CD4-positive, alpha-beta T cell treated with Interferon alpha-2 for 1 hour (primary cell): ENCODE measurements around the gene NKX2-3.

Experiments
- DNase-seq, 2 donors: peaks; one replicate each; pipeline ENCODE4 v3.0.0-alpha.2; 2020 to 2022

NKX2-3 gene

DNA sequence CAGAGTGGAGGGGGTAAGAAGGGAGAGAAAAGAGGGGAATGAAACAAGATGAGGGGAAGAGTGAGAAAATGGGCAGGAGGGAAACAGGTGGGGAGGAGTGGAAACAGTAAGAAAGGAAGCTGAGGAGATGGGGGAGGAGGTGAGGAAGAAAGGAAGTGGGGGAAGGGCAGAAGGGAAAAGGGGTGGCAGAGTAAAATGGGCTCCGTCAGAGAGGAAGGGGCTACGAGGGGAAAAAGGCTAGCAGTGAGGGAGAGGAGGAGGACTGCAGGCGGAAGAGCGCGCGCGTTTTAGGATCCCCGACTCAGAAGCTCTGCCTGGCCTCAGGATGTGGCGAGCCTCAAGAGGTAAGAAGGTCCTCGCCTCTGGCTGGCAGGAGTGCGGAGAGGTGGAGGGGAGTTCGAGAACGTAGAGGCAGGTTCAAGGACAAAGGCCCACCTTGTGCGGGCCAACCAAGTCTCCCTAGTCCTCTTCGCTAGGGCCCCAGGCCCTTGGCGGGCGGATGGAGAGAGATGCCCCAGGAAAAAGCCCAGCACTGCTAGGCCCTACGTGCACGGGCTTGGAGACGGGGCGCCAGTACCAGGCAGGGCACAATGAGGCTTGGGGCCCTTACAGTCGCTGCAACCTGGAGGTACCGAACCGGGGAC lies 5.8 kb upstream of the NKX2-3 start:
- DNase-seq = no peak

DNA sequence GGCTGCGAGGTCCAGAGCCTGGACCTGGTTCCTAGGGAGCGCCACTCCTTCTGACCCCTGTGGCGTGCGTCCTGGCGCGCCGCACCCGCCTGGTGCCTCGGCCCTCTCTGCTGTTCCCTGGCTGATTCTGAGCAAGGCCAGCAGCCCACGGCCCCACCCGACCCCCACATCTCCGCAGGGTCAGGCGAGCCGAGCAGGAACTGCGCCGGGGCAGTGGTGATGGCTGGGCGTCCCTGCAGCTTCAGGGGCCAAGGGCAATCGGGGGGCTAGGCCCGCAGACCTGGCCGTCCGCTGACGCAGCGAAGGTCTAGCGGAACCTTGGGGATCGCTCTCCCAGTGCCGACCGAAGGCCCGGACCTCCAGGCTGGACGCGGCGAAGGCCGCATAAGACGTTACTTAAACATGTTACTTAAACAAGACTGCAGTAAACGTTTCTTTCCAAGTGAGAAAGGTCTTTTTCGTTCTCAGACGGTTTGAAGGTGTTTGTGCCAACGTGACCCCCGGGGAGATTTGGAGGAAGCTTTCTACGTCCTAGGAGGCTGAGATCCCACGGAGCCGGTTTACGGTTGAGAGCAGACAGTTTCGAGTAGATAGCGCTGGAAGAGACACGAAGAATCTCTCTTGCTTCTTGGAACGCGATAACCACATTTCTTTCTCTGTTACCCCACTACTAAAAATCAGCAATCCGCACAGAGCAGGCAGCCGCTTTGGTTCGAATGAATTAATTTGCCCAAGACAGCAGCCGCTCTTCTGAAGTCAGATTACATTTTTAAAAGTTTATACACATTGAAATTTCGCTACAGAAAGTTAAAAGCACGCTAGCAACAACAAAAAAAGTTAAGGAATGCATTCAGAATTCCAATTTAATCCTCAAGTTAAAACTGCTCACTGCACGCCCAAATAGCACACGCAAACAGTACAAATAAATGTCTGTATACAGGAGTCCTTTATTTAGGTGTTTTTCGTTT lies 4.9 kb upstream of the NKX2-3 start:
- no peak for DNase-seq

DNA sequence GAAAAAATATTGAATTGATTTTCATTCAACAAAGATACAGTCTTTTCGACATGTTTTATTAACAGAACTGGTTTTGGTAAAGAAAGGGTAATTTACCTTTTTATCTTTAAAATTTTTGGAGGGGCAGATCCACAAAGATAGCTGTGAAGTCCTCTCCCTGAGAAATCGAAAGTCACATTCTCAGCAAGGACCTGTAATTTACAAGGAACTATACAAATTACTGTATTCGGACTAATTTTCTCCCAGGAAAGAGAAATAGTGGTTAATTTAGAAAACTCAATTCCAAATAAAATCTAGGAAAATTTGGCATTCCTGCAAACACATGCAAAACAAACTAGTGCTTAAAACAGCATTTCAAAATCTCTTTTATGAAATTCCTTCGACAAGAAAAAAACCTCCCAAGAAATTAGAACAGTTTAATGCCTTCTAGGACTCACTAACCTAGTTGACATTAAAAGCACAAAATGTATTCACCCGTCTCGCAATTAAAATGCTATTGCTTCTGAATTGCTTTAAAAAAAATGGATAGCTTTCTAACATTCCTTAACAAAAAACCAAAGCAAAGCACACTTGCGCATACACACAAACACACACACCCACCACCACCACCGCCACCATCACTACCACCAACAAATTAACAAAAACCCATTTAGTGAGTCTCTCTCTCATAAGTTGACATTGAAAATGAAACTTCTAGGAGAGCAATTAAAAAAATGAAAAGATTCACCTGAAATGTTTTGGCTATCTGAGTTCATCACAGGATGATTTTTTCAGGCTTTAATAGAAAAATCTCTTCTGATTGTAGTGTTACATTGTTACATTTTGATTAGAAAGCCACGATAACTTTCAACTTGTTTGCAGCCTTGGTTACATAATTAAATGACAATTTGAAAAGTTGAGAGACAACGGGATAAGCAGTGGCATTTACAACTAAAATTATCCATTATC lies 4.0 kb upstream of the NKX2-3 start:
- no peak for DNase-seq

DNA sequence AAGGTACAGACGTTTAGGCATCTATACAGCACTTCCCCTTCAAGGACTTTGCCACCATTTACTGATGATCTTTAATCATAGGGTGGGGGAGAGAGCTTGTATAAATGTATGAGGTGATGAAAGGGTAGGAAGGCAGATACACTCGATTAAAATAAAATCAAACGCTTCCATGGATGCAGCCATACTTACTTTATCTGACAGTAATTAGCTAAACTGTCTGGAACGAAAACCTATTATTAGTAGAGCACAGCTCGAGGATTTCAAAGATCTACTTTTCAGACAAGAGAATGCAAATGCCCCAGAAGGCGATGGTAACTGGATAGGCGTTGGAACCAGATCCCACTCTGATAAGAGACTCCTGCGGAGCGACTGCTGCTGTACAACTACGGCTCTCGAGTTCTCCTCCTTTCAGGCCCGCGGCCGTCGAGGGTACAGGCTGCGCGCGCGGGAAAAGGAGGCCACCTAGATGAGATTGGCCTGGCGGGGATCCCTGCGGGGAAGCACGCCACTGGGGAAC lies 3.1 kb upstream of the NKX2-3 start:
- no peak for DNase-seq

DNA sequence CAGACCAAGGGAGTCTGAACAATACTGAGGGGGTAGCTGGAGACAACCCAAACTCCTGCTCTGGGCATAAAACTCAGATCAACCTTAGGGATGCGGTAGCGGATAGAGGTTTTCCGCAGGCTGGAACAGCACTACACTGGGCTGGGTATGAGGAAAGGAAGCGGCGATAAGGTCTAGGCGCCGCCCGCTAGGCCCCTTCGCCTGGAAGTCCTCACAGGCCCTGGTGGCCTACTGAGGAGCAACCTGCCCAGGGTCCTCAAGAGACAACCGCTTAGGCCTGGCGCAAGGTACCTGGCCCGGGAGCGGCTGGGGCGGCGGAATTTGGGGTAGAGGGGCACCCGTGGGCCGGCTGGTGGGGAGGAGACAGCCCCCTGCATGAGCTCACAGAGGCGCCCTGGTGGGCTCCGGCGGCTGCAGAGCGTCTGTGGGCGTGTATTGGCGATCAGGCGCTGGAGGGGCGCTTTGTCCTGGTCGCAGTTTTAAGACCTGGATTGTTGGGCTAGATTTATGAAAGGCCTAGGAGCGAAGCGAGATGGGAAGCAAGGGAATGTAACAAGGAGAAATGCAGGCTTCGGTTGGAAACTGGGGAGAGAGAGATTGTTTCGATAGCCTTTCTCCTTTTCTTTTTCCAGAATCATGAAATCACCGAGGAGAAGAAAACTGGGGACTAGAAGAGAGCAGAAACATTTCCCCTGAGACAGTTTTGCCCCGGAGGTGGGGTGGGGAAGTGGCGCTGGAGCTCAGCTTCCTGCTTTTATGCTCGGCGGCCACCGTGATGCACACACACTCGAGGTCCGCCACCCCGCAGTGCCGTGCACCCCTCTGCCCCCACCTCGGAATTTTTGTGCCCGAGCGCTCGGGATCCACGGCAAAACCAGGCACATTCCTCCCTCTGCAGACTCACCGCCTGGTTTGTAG lies 2.4 kb upstream of the NKX2-3 start:
- peak in 1 of 2 donors; percentile 24 for DNase-seq

DNA sequence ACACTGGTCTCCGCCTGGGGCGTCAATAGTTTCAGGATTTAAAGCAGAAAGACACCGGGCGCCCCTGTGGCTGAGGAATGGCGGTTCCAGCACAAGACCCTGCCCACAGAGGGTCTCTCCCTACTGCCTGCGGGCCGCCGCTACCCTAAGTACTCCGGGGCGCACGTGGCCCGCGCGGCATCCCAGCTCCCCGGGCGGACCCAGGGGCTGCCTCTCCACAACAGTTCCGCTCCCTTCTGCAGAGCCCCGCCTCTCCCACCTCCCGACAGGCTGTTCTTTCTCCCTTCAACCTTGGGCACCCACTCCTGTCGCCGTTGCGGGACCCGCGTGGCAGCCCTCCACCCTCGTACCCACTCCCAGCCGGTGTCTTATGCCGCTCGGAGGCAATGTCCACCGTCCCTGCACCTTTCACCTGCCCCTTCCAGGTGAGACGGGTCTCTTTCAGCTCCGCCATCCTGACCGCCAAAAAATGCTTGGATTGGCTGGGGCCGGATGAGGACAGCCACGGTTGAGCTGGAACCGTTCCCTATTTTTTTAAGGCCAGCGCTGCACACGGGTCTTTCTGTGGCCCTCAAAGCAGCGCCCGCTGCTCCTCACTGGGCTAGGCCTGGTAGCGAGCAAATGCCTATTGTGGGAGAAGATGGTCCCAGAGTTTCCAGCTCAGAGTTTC lies 1.6 kb upstream of the NKX2-3 start:
- no peak for DNase-seq

DNA sequence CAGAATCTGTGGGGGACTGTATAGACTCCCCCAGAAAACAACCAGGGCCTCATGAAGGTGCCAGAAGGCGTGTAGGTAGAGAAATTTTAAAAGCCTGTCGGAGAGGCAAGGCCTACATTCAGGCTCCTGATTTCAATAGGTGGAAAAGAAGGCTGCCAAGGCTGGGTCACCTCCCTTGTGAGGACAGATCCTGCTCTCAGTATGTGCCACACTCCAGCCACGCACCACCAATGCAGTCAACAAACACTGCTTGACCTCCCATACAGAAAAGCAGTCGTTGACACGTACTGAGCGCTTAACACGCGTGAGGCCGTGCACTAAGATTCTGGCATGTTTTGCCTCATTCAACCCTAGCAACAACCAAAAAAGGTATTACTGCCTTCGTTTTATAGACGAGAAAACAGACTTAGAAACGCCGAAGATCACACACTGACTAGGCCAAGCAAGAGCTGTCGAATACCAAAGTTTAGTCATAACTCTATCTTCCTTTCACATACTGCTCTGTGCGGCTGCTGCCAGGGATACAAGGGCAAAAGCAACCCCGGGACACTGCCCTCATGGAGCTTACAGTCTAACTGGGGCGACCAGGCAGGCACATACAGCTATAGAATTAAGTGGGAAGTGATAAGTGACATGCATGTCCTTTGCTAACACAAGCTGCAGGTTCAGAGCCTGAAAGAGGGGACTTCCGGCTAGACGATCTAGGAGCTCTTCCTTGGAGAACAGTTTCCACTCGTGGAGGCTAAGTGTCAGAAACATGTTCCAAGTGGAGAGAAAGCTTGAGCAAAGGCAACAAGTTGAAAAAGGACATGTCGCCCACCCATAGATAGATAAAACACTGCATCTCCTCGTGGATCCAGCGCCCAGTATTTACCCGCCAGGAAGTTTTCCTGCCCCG lies 797 bp upstream of the NKX2-3 start:
- no peak for DNase-seq

DNA sequence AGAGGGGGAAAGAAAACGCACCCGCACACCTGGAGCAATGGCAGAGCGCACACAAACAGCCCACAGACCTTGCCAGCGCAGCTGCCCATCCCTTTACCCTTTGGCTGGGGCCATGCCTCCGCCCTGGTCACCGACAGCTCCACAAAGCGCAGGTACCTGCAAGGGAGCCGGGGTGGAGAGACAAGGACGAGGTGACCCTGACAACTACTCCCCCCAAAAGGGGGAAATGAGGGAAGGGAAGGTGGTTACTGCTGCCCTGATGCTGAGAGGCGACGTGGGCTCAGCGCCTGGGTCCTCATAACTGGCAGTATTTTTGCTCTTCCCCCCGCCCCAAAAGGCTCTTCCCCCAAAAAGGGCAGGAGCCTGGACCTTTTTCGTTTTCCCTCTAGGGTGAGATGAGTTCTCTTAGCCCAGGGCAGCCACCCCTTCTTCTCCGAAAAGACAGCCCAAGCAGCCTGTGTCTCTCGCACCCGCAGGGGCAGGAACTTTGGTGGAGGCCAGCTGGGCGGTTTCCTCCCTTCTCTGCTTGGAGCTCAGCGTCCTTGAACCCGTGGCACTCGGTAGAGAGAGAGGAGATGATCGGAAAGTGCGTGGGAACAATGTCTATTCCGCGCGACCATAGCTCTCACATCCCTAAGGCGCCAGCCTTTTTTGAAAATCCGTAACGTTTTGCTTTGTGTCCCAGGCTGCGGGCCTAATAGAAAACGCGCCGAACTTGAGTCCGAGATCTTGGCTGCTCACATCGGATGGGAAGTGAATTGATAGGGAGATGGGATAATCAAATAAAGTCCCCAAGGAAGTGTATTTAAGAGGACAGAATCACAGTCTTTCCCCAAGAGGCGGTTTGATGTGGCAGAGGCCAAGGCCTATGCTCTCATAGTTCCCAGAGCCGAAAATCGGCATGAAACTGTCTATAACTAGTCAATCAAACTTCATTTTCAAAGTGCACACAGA lies 1.0 kb downstream of the NKX2-3 start:
- no peak for DNase-seq

DNA sequence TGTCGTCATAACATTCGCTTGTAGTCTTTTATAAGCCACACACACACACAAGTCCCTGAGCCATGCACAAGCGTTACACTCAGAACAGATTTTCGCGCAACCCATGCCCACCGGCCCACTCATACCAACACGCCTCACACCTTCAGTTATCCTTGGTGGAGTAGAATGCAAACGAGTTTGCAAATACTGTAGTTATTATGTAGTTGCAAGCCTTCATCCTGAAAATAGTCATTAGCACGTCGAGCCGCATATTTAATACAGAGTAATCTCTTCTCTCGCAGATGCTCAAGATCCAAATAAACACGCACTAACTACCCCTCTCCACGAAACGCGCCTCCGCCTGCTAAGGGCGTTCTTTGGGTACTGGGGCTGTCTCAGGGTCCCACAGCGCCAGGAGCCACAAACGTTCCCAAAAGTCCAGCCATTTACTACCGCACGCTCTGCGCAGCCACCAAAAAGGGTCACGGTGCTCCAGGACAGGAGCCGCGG lies 1.8 kb downstream of the NKX2-3 start:
- no peak for DNase-seq

DNA sequence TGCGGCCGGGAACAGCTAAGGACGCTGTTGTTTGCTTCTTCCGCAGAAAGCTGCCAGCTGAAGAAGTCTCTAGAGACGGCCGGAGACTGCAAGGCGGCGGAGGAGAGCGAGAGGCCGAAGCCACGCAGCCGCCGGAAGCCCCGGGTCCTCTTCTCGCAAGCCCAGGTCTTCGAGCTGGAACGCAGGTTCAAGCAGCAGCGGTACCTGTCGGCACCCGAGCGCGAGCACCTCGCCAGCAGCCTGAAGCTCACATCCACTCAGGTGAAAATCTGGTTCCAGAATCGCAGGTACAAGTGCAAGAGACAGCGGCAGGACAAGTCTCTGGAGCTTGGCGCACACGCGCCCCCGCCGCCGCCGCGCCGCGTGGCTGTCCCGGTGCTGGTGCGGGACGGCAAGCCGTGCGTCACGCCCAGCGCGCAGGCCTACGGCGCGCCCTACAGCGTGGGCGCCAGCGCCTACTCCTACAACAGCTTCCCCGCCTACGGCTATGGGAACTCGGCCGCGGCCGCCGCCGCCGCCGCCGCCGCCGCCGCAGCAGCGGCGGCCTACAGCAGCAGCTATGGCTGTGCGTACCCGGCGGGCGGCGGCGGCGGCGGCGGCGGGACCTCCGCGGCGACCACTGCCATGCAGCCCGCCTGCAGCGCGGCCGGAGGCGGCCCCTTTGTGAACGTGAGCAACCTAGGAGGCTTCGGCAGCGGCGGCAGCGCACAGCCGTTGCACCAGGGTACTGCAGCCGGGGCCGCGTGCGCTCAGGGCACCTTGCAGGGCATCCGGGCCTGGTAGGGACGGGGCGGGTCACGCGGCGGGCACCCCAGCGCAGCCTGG lies 2.4 kb downstream of the NKX2-3 start:
- DNase-seq = no peak

DNA sequence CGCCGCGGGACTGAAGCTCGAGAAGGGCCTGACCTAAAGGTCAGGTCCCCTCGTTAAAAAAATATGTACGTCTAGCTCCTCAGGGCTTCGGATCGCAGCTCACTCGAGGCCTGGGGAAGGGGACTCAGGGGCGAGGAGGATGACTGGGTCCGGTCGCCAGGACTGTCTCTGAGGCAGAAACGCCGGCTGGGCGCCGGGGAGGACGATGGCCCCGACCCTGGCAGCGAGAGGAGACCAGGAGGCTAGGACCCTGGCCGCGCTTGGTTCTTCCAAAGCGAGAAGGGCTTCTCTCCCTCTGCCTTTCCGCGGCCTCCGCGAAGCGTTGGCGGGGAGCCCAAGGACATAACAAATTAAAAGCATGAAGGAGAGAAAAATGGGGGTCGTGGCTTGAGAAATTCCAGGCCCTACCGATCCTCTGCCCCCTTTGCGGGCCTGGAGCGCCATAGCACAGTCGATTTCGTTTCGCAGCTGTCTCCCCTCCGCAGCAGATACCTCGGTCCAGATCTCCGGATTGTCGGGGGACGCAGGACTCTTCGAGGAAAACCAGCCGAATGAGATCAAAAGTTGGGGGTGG lies 3.1 kb downstream of the NKX2-3 start:
- DNase-seq = no peak

DNA sequence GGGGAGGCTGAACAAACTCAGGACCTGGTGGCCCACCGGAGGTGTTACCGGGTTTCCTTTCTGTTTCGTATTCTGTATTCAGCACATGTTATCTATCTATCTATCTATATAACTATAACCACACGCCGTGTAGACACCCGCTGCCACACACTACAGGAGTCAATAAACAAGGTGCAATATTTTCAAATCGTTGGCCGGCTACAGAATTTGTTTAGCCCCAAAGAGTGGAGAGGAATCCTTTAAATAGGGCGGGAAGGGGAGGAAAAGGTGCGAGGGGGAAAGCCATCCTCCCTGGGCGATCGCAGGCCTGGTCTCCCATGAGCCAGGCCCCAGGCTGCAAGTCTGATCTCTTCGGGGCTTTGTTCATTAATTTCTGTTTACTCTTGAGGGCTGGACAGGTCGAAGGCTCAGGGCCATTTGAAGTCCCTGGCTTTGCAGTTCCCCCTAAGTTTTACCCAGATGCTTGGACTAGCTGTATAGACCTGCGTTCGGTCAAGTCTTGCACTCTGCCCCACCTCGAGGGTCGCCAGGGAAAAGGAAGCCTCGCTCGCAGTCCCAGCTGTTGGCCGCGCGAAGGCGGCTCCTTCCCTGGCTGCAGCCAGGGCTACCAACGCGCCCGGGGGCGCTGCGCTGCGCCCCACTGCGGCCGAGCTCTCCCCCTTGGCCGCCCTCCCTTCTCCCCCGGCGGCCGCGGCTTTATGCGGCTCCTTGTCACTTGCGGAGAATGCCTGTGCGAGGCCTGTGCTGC lies 3.8 kb downstream of the NKX2-3 start:
- no peak for DNase-seq

DNA sequence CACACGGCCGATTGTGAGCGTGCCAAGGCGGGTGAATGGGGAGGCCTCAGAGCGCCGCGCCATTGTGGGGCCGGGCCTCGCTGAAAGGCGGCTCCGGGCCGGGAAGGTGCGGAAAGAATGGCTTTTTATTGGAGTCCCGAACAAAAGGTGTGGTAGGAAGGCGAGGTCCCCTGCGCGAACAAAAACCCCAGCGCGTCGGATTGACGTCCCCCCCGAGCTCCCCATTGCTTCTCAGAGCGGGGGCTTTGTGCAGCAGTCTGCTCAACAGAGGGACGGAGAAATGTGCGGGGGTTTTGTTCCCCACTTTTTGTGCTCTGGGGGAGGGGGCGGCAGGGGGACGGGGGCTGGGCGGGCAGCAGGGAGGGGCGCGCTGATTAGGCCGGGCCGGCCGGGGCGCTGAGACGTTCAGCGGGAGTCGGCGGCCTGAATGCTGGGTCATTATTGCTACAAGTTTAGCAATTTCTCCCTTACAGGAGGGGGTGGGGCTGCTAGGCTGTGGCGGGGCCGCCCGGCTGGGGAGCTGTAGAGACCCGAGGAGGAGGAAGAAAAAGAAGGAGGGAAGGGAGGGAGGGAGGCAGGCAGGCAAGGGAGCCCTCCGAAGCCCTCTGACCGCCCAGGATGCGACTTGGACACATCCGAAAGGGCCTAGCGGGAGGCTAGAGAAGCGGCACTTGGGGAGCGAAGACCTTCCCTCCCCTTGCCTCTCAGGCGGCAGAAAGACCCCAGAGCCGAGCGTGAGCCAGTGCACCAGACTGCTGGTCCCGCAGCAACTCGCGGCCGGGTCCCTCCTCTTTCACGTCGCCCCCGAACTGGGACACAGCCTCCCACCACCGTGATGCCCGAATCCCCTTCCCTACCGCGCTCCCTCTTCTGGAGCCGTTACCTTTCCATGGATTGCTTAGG lies 4.6 kb downstream of the NKX2-3 start:
- DNase-seq = no peak

DNA sequence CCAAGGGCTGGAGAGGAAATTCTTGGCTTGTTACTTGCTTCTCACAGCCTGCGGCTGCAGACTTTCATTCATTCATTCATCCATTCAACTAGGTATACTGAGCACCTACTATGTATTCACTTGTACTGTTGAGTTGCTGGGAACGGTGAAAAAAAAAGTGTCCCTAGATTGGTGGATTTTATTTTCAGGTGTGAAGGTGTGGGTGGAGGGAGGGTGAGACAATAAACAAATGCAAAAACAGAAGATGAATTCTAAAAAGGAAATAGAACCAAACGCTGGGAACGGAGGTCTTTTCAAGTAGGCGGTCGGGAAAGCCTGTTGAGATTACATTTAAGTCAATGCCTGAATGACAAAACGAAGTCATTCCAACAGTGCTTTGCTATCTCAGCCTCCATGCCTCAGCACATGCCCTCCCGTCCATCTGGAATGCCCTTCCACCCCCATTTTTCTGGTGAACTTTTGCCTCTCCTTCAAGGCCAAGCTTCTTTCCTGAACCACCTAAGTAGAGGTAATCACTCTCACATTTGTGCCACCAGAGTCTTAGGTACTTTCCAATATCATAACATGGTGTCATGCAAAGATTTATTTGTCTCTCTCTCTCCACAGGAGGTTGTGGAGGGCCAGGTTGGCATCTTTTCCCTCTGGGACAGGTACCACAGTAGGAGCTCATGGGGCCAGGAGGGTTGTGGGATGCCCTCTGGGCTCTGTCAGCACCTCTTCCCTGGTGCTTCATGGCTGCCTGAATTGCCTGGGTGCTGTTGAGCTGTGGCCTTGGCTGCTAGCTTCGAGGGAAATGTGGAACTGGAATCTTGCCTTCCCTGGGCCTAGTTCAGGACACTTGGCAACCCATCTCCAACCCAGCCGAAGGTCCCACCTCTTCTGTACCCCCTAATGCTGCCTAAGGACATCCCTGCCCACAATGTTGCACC lies 5.5 kb downstream of the NKX2-3 start:
- no peak for DNase-seq
